HG02885 (cell line): ENCODE measurements around the gene ELOB.

ENCODE experiments used
- ATAC-seq: cut with Tn5 transposase; IDR thresholded peaks from one replicate; pipeline ENCODE4 v1.9.1; 2021; ENCODE audit warnings: mild to moderate bottlenecking; ENCODE audit not compliant: unreplicated experiment, poor library complexity

ELOB gene

DNA sequence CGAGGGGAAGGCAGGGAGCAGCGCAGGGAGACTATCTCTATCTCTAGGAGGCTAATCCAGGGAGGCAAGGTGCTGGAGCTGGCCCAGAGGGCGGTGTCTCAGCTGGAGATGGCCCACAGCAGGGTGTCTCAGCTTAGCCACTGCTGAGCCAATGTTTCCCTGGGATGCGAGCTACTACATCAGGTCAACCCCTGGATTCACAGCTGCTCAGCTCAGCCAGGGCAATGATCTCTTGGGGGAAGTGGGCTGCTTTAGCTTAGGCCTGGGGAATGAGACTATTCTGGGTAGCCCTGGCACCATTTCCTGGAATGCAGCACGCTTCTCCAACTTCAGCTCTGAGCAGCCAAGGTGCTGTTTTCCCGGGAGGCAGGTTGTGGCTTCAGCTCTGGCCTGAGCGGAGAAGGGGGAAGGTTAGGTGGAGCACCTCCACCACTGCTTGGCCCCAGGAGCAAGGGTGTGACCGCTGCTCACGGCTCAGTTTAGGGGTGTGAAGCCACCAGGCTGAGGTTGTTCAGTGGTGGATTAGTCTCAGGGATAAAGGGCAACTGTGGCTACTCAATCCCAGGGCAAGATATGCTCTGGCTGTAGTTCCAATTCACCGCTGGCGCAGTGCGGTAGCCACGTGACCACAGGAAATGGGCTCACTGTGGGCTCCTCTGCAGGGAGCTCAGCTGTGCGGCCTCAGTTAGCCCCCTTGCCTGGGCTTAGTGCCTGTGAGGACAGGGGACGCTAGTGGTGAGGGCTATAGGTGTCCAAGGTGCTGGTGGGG lies 34.8 kb upstream of the ELOB start:
- no peak for ATAC-seq

DNA sequence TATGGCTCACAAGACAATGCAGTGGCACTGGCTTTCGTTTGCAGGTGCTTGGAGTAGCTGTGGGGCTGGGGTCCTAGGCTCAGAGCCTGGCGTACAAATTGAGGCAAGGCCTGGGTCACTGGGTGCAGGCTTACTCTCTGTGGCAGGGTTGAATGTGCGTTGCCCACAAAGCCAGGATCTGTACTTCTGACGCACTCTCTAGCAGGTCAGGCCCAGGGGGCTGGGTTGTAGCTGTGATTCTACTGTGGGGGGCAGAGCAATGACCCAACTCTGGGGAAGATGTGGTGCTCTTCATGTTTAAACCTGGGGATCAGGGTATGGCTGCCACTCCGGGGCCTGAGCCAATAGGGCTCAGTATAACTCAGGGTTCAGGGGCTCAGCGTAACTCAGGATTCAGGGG lies 33.6 kb upstream of the ELOB start:
- no peak for ATAC-seq

DNA sequence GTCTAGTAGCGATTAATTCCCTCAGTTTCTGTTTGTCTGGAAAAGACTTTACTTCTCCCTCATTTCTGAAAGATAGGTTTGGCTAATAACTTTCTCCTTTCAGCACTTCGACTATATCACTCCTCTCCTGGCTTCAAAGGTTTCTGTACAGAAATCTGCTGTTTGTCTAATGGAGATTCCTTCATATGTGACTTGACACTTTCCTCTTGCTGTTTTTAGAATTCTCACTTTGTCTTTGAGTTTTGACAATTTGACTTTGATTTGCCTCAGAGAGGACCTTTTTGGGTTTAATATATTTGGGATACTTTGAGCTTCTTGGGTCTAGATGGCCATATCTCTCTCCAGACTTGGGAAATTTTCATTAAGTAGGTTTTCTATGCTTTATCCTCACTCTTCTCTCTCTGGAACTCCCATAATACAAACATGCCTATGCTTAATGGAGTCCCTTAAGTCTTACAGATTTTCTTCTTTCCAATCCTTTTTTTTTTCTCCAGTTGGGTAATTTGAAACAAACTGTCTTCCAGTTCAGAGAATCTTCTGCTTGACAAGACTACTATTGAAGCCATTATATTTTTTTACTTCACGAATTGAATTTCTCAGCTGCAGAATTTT lies 32.2 kb upstream of the ELOB start:
- no peak for ATAC-seq

DNA sequence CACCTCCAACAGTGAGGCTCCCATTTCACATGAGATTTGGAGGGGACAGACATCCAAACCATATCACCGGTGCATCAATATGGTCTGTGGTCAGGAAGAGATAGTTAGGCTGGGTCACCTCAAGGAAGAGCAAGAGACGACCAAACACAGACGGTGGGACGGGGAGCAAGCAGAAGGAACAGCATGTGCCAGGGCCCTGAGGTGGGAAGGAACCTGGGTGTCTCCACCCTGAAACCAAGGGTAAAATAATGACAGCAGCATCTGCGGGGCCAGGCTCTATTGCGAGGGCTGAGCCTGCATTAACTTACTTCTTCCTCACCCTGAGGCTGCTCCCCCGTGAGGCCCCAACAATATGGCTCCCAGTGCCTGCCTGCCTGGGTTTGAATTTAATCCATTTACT lies 31.1 kb upstream of the ELOB start:
- no peak for ATAC-seq

DNA sequence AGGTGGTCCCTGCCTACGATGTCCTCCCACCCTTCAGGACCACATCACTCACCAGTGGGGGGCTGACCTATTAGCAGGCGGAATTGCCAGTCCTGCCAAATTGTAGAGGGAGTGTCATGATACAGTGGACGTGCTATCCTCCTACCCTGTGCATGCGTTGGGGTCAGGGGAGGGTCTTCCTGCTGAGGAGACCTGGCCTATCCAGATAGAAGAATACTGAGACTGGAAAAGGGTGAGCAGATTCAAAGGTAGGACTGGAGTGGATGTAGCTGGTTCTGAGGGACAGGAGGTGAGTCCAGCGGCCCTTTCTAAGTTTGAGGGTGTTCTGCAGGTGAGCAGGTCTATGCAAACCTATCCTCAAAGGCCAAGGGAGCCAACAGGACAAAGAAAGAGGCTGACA lies 29.2 kb upstream of the ELOB start:
- no peak for ATAC-seq

DNA sequence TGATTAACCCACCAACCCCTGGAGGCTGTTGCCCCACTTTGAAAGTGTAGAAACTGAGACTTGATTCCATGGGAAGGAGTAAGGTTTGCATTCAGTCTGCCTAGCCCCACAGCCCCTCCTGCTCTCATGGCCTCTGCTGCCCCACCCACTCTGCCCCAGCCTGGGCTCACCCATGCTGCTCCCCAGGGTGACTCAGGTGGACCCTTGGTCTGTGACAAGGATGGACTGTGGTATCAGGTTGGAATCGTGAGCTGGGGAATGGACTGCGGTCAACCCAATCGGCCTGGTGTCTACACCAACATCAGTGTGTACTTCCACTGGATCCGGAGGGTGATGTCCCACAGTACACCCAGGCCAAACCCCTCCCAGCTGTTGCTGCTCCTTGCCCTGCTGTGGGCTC lies 27.6 kb upstream of the ELOB start:
- ATAC-seq: no peak

DNA sequence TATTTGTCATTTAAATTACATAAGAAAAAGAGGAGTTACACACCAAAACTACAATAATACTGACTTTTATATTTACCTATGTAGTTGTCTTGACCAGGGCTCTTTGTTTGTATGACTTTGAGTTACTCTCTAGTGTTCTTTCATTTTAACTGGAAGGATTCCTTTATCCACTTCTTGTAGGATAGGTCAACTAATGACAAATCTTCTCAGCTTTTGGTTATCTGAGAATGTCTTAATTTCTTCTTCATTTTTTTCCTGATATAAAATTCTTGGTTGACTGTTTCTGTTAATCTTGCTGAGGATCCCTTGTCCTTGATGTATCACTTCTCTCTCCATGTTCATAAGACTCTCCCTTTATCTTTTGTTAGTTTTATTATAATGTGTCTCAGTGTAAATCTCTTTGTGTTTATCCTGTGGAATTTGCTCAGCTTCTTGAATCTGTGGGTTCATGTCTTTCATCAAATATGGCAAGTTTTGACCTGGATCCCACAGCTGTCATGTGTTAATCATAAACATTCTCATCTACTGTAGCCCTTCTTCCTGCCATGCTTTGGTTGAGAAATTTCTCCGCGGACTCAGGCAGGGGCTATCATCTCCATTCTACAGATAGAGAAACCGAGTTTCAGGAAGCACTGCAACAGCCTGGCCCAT lies 26.6 kb upstream of the ELOB start:
- no peak for ATAC-seq

DNA sequence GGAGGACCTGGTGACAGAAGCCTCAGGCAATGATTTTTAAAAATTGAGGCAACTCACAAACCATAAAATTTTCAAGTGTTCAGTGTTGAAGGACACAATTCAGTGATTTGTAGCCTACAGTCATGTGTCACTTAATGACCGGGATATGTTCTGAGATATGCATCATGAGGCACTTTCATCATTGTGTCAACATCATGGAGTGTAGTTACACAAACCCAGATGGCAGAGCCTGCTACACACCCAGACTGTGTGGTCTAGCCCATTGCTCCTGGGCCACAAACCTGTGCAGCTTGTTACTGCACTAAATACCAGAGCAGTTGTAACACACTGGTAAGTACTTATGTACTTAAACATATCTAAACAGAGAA lies 22.8 kb upstream of the ELOB start:
- no peak for ATAC-seq

DNA sequence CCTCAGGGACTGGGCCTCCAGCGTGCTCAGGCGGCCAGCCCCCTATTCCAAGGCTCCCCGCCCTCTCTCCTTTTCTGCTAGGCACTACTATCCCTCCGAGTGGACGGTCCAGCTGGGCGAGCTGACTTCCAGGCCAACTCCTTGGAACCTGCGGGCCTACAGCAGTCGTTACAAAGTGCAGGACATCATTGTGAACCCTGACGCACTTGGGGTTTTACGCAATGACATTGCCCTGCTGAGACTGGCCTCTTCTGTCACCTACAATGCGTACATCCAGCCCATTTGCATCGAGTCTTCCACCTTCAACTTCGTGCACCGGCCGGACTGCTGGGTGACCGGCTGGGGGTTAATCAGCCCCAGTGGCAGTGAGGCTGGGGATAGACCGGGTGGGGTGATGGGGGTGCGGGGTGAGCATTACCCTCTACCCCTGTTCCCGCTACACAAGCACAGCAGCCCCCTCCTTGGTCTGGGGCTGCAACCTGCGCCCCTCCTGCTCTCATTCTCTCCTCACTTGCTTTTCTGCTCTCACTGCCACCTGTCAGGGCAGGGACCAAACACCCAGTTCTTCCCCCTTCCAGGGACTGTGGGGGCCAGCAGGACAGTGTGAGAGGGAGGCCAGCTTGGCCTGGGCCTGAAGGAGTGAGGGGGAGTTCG lies 22.3 kb upstream of the ELOB start:
- ATAC-seq: no peak

DNA sequence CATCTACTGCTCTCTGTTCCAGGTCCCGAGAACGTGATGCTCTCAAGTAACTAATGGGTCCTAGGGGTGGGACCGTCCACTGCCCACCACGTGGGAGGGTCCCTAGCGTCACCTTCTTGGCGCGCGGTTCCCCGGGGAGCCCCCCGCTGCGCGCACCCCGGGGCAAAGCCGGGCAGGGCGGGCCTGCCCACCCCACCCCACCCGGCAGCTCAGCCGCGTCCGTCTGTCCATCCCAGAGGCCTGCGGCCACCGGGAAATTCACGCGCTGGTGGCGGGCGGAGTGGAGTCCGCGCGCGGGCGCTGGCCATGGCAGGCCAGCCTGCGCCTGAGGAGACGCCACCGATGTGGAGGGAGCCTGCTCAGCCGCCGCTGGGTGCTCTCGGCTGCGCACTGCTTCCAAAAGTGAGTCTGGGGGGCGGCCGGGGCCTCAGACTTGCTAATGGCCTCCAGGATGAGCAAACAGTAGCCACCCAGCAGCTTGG lies 21.7 kb upstream of the ELOB start:
- no peak for ATAC-seq

DNA sequence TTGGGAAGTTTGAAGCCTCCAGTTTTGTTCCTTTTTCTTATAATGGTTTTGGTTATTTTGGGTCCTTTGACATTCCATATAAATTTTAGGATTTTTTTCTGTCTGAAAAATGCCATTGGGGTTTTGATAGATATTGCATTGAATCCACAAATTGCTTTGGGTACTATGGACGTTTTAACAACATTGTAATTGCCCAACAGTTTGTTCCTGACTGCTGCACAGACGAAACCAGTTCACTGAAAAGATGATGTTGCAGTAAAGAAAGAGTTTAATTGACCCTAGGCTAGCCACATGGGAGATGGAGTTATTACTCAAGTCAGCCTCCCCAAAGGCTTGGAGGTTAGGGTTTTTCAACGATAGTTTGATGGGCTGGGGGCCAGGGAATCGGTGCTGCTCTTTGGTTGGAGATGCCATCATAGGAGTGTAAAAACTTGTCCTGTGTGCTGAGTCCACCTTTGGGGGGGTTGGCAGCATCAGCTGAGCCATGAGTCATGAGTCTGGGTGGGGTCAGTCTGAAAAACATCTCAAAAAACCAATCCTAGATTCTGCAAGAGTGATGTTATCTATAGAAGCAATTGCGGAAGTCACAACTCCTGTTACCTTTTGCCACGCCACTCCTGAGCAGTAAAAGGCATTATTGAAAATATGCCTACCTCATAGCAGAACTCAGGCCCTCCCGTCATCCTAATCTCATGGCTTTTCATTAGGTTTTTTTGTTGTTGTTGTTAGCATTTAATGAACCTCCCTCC lies 18.5 kb upstream of the ELOB start:
- ATAC-seq: no peak

DNA sequence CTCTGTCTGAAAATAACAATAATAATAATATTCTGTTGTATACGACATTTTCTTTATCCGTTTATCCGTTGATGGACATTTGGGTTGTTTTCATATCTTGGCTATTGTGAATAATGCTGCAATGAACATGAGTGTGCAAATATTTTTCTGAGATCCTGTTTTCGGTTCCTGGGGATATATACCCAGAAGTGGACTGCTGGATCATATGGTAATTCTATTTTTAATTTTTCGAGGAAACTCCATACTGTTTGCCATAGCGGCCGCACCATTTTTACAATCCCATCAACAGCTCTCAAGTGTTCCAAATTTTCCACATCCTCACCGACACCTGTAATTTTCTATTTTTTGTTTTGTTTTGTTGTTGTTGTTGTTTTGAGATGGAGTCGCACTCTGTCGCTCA lies 15.9 kb upstream of the ELOB start:
- ATAC-seq: no peak

DNA sequence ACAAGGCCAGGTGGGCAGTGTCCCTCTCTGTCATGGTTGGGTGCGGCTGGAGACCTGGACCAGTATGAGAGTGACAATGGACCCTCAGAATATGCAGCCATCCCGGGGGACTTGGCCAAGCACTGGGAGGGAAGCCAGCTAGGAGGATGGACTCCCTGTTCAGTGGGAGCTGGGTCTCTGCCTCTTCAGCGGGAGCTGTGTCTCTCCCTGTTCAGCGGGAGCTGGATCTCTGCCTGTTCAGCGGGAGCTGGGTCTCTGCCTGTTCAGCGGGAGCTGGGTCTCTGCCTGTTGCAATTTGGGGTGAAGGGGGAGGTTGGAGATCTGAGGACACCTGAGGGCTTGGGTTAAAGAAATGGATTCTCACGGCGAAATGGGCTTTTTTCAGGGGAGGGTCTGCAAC lies 14.1 kb upstream of the ELOB start:
- ATAC-seq: no peak

DNA sequence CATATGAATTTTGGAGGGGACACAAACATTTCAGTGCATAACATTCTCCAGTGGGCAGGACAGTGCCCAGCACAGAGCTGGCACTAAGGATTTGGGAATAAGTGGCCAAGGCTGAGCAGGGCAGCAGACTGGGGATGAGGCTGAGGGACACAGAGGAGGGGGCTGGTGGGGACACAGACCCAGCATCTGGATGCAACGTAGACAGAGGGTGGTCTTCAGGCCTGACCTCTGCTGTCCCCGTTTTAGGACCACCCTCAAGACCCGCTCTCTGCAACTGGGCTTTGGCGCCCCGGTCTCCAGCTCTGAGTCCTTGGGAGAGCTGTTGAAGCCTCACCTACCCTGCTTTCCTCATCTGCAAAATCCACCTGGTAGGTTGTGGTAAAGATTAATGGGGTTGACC lies 13.6 kb upstream of the ELOB start:
- ATAC-seq: no peak

DNA sequence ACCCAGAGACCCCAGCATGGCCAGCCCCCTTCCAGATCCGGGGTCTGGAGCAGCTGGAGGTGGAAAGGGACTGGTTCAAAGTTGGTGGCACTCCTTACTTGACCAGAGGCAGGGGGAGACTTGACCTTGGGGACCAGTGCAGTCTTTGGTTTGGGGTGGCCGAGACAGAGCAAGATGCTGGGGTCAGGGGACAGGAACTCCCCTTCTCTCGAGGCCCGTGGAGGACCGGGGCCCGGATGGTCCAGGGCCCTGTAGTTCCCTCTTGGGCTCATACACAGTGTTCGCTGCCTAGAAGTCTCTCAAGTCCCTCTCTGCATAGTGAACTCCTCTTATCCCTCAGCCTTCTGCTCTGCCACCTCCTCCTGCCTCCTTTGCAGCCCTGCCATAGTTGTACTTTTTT lies 10.9 kb upstream of the ELOB start:
- no peak for ATAC-seq

DNA sequence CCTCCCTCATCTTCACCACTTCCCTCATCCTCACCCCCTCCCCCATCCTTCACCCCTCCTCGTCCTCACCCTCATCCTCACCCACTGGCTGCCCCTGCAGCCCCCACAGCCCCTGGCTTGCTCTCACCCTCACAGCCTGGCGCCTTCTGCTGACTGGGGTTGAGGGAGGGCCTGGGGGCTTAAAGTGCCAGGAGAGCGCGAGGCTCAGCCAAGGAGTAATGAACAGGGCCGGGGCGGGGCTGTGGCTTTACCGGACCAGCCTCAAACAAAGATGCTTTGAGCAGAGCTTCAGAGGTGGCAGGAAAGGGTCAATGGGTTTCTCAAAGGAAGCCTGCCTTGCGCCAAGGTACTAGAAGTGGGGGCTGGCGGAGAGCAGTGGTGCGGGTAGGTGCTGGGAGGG lies 10.3 kb upstream of the ELOB start, which contains the start of gene PRSS33:
Gene PRSS33, minus strand, starts transcription at position 155 of the 400 bp plus-strand sequence. CDS start 1,013 bp downstream, outside the sequence.
- ATAC-seq: no peak

DNA sequence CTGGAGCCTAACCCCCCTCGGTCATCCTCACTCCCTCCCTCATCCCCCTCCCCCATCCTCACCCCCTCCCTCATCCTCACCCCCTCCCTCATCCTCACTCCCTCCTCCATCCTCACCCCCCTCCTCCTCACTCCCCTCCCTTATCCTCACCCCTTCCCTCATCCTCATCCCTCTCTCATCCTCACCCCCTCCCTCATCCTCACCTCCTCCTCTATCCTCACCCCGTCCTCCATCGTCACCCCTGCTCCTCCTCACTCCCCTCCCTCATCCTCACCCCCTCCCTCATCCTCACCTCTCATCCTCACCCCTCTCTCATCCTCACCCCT lies 9.7 kb upstream of the ELOB start:
- ATAC-seq: no peak

DNA sequence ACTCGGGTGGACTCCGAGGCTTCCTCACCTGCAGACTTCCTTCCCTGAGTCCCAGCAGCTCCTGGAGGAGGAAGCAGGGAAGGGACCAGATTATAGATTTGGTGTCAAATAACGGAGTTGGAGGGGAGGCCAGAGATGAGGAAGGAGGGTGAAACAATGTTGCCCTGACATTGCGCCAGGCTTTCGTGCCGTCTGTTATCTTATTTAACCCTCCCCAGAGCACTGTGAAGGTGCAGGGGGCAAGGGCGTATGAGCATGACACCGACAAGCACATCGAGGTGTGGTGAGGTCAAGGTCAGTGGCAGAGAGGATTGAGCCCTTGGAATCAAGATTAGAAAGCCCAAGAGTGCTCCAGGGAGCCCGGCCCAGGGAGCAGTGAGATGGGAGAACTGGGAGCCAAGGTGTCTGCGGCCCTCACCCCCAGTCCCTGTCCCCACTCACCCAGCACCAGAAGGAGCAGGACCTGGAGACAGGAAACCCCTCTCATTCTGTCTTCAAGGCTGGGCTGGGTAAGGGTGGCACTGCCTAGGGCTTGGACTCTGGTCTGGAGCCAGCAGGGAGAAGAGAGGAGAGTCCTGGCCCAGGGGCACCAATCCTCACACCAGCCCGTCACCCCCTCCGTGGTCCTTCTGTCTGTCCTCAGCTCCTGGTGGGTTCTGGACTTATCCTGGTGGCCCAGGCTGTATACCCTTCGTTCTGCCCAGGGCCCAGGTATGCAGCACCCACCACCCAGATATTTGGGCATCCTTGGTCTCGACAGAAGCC lies 9.2 kb upstream of the ELOB start:
- no peak for ATAC-seq

DNA sequence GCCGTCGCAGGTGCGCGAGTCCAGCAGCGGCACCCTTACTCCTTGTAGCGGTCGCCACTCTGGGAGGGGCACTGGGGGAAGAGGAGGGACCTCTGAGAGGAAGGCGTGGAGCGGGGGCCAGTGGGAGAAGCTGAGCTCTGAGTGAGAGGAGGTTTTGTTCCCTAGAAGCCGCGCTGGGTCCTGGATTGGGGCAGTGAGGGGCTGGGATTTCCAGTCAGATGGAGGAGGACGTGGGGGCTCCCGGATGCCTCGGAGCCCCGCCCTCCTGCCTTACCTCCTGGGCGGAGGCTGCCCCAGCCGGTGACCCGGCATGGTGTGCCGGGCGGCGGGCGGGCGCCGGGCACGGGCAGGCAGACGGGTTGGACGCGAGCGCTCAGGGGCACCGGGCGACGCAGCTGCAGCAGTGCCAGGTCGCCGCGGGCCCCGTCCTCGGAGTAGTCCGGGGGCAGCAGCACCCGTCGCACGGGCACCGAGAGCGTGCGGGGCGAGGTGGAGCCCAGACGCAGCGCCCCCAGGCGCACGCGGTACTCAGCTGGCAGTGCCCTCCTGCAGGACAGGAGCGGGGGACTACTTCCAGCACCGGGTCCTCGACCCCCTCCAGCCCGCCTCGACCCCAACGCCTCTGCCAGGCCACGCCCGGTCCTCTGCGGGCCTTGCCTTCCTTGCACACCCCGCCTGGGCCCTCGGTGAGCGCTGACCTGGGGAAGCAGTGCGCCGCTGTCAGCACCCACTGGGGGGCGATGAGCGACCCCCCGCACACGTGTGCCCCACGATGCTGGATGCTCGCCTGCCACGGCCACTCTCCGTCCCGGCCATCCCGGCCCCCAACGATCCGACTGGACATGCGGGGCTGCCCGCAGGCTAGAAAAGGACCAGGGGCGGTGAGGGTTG lies 8.3 kb upstream of the ELOB start:
- no peak for ATAC-seq
